ENCODE results near the gene TP53TG3E. TPM values are rescaled to one million over a fixed set of nuclear protein-coding genes. Genes with fewer than 3 reads are reported as not detected.
"Not testable (repeated sequence)": the region's sequence is repeated elsewhere in the genome, so short reads cannot be mapped to it uniquely, and the experiment has no call there.

Gene TP53TG3E, protein sequence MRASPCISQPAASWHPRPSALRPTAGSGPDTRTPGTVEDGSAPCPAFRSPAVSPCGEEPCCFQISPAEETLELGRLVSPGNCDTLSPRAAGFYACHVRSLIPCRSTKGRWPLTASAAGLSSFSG
- not detected for polyA plus RNA-seq
- long read RNA-seq, donor 1 = 0 reads
- long read RNA-seq, donor 2 = 0 reads
- long read RNA-seq, donor 3 = 0 reads
- long read RNA-seq, donor 4 = 0 reads
- long read RNA-seq, donor 5 = 0 reads
- long read RNA-seq, donor 6 = 0 reads
- long read RNA-seq, donor 7 = 0 reads
- long read RNA-seq, donor 8 = 0 reads
- long read RNA-seq, donor 9 = 0 reads
- long read RNA-seq, donor 10 = 0 reads

DNA sequence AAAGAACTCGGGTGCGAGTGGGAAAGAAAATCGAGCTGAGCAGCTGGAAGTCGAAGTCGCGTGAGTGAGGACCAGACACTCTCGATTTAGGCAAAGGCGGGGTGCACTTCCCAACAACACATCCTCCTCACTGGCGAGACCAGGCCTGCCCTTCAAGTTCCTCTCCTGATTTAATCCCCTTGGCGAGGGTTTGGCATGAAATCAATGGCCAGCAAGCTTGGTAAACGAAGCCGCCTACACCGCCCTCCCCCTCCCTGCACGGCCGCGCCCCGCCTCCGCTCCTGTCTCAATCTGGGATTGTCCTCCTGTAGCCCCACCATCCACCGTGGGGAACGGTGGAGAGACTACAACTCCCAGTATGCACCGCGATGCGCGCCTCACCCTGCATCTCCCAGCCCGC is at the start of gene TP53TG3E:
TP53TG3E (plus strand) TSS at position 301 of the 400 bp plus-strand sequence; CDS start at position 369, 68 bp downstream.
- not testable (repeated sequence) for DNase-seq; FAIRE-seq; H3K4me3 ChIP-seq (ENCODE audit: low read depth in 1 of 3, low read length in 3 of 3); H3K4me1 ChIP-seq (ENCODE audit: control insufficient read depth in 3 of 3, insufficient read depth in 2 of 3, low read depth in 1 of 3, low read length in 2 of 3); H3K9me3 ChIP-seq (ENCODE audit: control insufficient read depth in 2 of 2, insufficient read depth in 1 of 2, low read depth in 1 of 2, low read length in 1 of 2); H3K36me3 ChIP-seq (ENCODE audit: control insufficient read depth in 3 of 3, insufficient read depth in 2 of 3, low read depth in 1 of 3, low read length in 3 of 3); H3K27me3 ChIP-seq (ENCODE audit: control insufficient read depth in 3 of 3, insufficient read depth in 3 of 3, low read length in 3 of 3); H3K27ac ChIP-seq (ENCODE audit: low read depth in 1 of 3, low read length in 2 of 3)
- WGBS, 3 donors = no CpG with 5 or more reads among the region's 25 CpGs

DNA sequence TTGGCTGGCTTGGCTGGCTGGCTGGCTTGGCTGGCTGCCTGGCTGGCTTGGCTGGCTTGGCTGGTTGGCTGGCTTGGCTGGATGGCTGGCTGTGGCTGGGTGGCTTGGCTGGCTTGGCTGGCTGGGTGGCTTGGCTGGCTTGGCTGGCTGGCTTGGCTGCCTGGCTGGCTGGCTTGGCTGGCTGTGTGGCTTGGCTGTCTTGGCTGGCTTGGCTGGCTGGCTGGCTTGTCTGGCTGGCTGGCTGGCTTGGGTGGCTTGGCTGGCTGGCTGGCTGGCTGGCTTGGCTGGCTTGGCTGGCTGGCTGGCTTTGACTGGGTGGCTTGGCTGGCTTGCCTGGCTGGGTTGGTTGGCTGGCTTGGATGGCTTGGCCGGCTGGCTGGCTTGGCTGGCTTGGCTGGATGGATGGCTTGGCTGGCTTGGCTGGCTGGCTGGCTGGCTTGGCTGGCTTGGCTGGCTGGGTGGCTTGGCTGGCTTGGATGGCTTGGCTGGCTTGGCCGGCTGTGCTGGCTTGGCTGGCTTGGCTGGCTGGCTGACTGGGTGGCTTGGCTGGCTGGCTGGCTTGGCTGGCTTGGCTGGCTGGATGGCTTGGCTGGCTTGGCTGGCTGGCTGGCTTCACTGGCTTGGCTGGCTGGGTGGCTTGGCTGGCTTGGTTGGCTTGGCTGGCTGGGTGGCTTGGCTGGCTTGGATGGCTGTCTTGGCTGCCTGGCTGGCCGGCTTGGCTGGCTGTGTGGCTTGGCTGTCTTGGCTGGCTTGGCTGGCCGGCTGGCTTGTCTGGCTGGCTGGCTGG is 32.3 kb downstream of the TP53TG3E start:
- not testable (repeated sequence) for H3K36me3 ChIP-seq (ENCODE audit: control insufficient read depth in 3 of 3, insufficient read depth in 2 of 3, low read depth in 1 of 3, low read length in 3 of 3)
- 65 to 76% (median 73%) methylated on average over 4 of the region's 4 CpGs for WGBS, 3 donors

DNA sequence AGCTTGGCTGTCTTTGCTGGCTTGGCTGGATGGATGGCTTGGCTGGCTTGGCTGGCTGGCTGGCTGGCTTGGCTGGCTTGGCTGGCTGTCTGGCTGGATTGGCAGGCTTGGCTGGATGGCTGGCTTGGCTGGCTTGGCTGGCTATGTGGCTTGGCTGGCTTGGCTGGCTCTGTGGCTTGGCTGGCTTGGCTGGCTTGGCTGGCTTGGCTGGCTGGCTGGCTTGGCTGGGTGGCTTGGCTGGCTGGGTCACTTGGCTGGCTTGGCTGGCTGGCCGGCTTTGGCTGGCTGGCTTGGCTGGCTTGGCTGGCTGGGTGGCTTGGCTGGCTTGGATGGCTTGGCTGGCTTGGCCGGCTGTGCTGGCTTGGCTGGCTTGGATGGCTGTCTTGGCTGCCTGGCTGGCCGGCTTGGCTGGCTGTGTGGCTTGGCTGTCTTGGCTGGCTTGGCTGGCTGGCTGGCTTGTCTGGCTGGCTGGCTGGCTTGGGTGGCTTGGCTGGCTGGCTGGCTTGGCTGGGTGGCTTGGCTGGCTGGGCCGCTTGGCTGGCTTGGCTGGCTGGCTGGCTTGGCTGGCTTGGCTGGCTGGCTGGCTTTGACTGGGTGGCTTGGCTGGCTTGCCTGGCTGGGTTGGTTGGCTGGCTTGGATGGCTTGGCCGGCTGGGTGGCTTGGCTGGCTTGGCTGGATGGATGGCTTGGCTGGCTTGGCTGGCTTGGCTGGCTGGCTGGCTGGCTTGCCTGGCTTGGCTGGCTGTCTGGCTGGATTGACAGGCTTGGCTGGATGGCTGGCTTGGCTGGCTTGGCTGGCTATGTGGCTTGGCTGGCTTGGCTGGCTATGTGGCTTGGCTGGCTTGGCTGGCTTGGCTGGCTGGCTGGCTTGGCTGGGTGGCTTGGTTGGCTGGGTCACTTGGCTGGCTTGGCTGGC is 33.8 kb downstream of the TP53TG3E start:
- DNase-seq = peak; percentile 0 to 1
- H3K4me1 ChIP-seq (ENCODE audit: control insufficient read depth in 3 of 3, insufficient read depth in 2 of 3, low read depth in 1 of 3, low read length in 2 of 3); H3K36me3 ChIP-seq (ENCODE audit: control insufficient read depth in 3 of 3, insufficient read depth in 2 of 3, low read depth in 1 of 3, low read length in 3 of 3); FAIRE-seq; H3K27me3 ChIP-seq (ENCODE audit: control insufficient read depth in 3 of 3, insufficient read depth in 3 of 3, low read length in 3 of 3); H3K27ac ChIP-seq (ENCODE audit: low read depth in 1 of 3, low read length in 2 of 3); H3K4me3 ChIP-seq (ENCODE audit: low read depth in 1 of 3, low read length in 3 of 3): not testable (repeated sequence)
- peaks cover 6 to 11% of the 10 kb centered on the region in 2 donors for H3K9me3 ChIP-seq (ENCODE audit: control insufficient read depth in 2 of 2, insufficient read depth in 1 of 2, low read depth in 1 of 2, low read length in 1 of 2)
- 74 to 79% (median 75%) methylated on average over 5 of the region's 5 CpGs for WGBS, 3 donors

More for the DNA sequence above, 32.3 kb downstream of the TP53TG3E start:
- not testable (repeated sequence) for H3K27ac ChIP-seq (ENCODE audit: low read depth in 1 of 3, low read length in 2 of 3); H3K4me1 ChIP-seq (ENCODE audit: control insufficient read depth in 3 of 3, insufficient read depth in 2 of 3, low read depth in 1 of 3, low read length in 2 of 3); H3K4me3 ChIP-seq (ENCODE audit: low read depth in 1 of 3, low read length in 3 of 3); FAIRE-seq; H3K27me3 ChIP-seq (ENCODE audit: control insufficient read depth in 3 of 3, insufficient read depth in 3 of 3, low read length in 3 of 3)
- peak; percentile 0 to 1 for DNase-seq
- peaks cover 6 to 11% of the 10 kb centered on the region in 2 donors for H3K9me3 ChIP-seq (ENCODE audit: control insufficient read depth in 2 of 2, insufficient read depth in 1 of 2, low read depth in 1 of 2, low read length in 1 of 2)

DNA sequence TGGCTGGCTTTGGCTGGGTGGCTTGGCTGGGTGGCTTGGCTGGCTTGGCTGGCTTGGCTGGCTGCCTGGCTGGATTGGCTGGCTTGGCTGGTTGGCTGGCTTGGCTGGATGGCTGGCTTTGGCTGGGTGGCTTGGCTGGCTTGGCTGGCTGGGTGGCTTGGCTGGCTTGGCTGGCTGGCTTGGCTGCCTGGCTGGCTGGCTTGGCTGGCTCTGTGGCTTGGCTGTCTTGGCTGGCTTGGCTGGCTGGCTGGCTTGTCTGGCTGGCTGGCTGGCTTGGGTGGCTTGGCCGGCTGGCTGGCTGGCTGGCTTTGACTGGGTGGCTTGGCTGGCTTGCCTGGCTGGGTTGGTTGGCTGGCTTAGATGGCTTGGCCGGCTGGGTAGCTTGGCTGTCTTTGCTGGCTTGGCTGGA is 34.4 kb downstream of the TP53TG3E start:
- DNase-seq = peak in 1 of 2 donors; percentile 0
- not testable (repeated sequence) for H3K4me1 ChIP-seq (ENCODE audit: control insufficient read depth in 3 of 3, insufficient read depth in 2 of 3, low read depth in 1 of 3, low read length in 2 of 3); FAIRE-seq; H3K27ac ChIP-seq (ENCODE audit: low read depth in 1 of 3, low read length in 2 of 3); H3K27me3 ChIP-seq (ENCODE audit: control insufficient read depth in 3 of 3, insufficient read depth in 3 of 3, low read length in 3 of 3); H3K36me3 ChIP-seq (ENCODE audit: control insufficient read depth in 3 of 3, insufficient read depth in 2 of 3, low read depth in 1 of 3, low read length in 3 of 3); H3K4me3 ChIP-seq (ENCODE audit: low read depth in 1 of 3, low read length in 3 of 3)
- H3K9me3 ChIP-seq (ENCODE audit: control insufficient read depth in 2 of 2, insufficient read depth in 1 of 2, low read depth in 1 of 2, low read length in 1 of 2) = peaks cover 6 to 11% of the 10 kb centered on the region in 2 donors
- WGBS, 3 donors = 69 to 77% (median 76%) methylated on average over 2 of the region's 2 CpGs

DNA sequence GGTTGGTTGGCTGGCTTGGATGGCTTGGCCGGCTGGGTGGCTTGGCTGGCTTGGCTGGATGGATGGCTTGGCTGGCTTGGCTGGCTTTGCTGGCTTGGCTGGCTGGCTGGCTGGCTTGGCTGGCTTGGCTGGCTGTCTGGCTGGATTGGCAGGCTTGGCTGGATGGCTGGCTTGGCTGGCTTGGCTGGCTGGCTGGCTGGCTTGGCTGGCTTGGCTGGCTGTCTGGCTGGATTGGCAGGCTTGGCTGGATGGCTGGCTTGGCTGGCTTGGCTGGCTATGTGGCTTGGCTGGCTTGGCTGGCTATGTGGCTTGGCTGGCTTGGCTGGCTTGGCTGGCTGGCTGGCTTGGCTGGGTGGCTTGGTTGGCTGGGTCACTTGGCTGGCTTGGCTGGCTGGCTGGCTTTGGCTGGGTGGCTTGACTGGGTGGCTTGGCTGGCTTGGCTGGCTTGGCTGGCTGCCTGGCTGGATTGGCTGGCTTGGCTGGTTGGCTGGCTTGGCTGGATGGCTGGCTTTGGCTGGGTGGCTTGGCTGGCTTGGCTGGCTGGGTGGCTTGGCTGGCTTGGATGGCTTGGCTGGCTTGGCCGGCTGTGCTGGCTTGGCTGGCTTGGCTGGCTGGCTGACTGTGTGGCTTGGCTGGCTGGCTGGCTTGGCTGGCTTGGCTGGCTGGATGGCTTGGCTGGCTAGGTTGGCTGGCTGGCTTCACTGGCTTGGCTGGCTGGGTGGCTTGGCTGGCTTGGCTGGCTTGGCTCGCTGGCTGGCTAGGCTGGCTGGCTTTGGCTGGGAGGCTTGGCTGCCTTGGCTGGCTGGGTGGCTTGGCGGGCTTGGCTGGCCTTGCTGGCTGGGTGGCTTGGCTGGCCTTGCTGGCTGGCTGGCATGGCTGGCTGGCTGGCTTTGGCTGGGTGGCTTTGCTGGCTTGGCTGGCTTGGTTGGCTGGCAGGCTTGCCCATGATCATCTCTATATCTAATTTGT is 35.3 kb downstream of the TP53TG3E start:
- DNase-seq = peak; percentile 0 to 2
- not testable (repeated sequence) for H3K27me3 ChIP-seq (ENCODE audit: control insufficient read depth in 3 of 3, insufficient read depth in 3 of 3, low read length in 3 of 3); H3K4me1 ChIP-seq (ENCODE audit: control insufficient read depth in 3 of 3, insufficient read depth in 2 of 3, low read depth in 1 of 3, low read length in 2 of 3); H3K27ac ChIP-seq (ENCODE audit: low read depth in 1 of 3, low read length in 2 of 3); H3K36me3 ChIP-seq (ENCODE audit: control insufficient read depth in 3 of 3, insufficient read depth in 2 of 3, low read depth in 1 of 3, low read length in 3 of 3); H3K4me3 ChIP-seq (ENCODE audit: low read depth in 1 of 3, low read length in 3 of 3); FAIRE-seq
- peaks cover 6 to 11% of the 10 kb centered on the region in 2 donors for H3K9me3 ChIP-seq (ENCODE audit: control insufficient read depth in 2 of 2, insufficient read depth in 1 of 2, low read depth in 1 of 2, low read length in 1 of 2)
- 80 to 84% (median 81%) methylated on average over 3 of the region's 4 CpGs for WGBS, 3 donors

Other genes with a start within 250 kb of the TP53TG3E start
- gene TP53TG3C, start 110.1 kb upstream of the TP53TG3E start, polyA plus RNA-seq = not detected
- not detected for gene TP53TG3B, start 56.5 kb downstream of the TP53TG3E start, polyA plus RNA-seq
- not detected for gene TP53TG3F, start 155.3 kb downstream of the TP53TG3E start, polyA plus RNA-seq